KMS-11 (cell line): ENCODE results near the gene TEX2.
"Not testable (repeated sequence)": the region's sequence is repeated elsewhere in the genome, so short reads cannot be mapped to it uniquely, and the experiment has no call there.

Experiments used
- H2AFZ ChIP-seq: fragments of 200-600 bp; sonication (generic); 2 replicates; pipeline ENCODE4 v1.6.1; 2016; ENCODE audit warnings: antibody characterized with exemption, mixed run types, low read depth
- H3K27ac ChIP-seq: fragments of 200-600 bp; sonication (generic); 2 replicates; pipeline ENCODE4 v1.6.1; 2016; ENCODE audit warnings: mild to moderate bottlenecking, mixed run types
- H3K27me3 ChIP-seq: fragments of 200-600 bp; sonication (generic); 2 replicates; pipeline ENCODE4 v1.6.1; 2017; ENCODE audit warnings: mild to moderate bottlenecking, low read depth, mixed run types, moderate library complexity; ENCODE audit not compliant: insufficient read depth
- H3K36me3 ChIP-seq: fragments of 200-600 bp; sonication (generic); 2 replicates; pipeline ENCODE4 v1.6.1; 2017; ENCODE audit warnings: mild to moderate bottlenecking, mixed run types; ENCODE audit not compliant: insufficient read depth
- H3K4me1 ChIP-seq: fragments of 200-600 bp; sonication (generic); 2 replicates; pipeline ENCODE4 v1.6.1; 2016; ENCODE audit warnings: mild to moderate bottlenecking, low read depth, mixed run types; ENCODE audit not compliant: poor library complexity, severe bottlenecking
- H3K4me2 ChIP-seq: fragments of 200-600 bp; sonication (generic); 2 replicates; pipeline ENCODE4 v1.7.0; 2016; ENCODE audit warnings: mild to moderate bottlenecking, mixed run types
- H3K4me3 ChIP-seq: fragments of 200-600 bp; sonication (generic); IDR thresholded peaks from 2 replicates; pipeline ENCODE4 v1.6.1; 2017; ENCODE audit warnings: low read depth, low read length, mixed read lengths; ENCODE audit not compliant: insufficient read depth
- H3K79me2 ChIP-seq: fragments of 200-600 bp; sonication (generic); 2 replicates; pipeline ENCODE4 v1.6.1; 2016; ENCODE audit warnings: low read depth, mixed run types; ENCODE audit not compliant: insufficient read depth
- H3K9ac ChIP-seq: fragments of 200-600 bp; sonication (generic); 2 replicates; pipeline ENCODE4 v1.6.1; 2016; ENCODE audit warnings: mild to moderate bottlenecking, mixed run types
- H4K20me1 ChIP-seq: fragments of 200-600 bp; sonication (generic); 2 replicates; pipeline ENCODE4 v1.6.1; 2016; ENCODE audit warnings: mild to moderate bottlenecking, mixed run types; ENCODE audit not compliant: insufficient read depth
- TF ChIP-seq, protein P1 (sequence below): fragments of 200-600 bp; sonication (generic); conservative IDR thresholded peaks from 2 replicates; pipeline ENCODE4 v1.6.1; 2017; ENCODE audit warnings: low read depth, mild to moderate bottlenecking, antibody characterized with exemption, low read length, moderate library complexity, mixed read lengths

TEX2 gene

DNA sequence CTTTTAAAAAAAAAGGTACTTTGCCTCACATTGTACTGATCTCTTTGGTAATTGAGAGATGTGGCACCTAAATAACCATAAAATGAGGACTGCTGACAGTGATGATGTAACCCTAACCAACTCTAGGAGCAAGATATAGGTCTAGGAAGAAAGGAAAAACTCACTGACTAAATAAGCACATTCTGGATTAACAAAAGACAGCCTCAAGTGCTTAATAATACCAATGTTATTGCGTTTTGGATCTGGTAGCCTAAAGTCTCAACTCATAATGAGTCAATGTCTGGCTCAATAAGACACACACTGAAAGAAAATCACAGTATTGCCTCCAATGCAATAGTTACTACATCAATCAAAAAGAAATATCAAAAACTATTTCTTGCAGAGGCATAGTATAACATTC lies 136.1 kb downstream of the TEX2 start:
- TF ChIP-seq, protein P1, sequence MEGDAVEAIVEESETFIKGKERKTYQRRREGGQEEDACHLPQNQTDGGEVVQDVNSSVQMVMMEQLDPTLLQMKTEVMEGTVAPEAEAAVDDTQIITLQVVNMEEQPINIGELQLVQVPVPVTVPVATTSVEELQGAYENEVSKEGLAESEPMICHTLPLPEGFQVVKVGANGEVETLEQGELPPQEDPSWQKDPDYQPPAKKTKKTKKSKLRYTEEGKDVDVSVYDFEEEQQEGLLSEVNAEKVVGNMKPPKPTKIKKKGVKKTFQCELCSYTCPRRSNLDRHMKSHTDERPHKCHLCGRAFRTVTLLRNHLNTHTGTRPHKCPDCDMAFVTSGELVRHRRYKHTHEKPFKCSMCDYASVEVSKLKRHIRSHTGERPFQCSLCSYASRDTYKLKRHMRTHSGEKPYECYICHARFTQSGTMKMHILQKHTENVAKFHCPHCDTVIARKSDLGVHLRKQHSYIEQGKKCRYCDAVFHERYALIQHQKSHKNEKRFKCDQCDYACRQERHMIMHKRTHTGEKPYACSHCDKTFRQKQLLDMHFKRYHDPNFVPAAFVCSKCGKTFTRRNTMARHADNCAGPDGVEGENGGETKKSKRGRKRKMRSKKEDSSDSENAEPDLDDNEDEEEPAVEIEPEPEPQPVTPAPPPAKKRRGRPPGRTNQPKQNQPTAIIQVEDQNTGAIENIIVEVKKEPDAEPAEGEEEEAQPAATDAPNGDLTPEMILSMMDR = no peak
- Histone ChIP-seq H3K9ac (peak overlapping the region; percentile 1; the same call in 1 of the 2 replicates), H3K4me2 (peak overlapping the region; percentile 88), H3K36me3 (no peaks in the 10 kb centered on the region), H4K20me1 (no peaks in the 10 kb centered on the region), H2AFZ (no peak overlapping the region), H3K4me1 (peaks cover 75% of the 10 kb centered on the region), H3K79me2 (peaks cover 76% of the 10 kb centered on the region), H3K27ac (no peak overlapping the region; the same call in 1 of the 2 replicates), H3K27me3 (no peaks in the 10 kb centered on the region), H3K4me3 (no peak overlapping the region)

DNA sequence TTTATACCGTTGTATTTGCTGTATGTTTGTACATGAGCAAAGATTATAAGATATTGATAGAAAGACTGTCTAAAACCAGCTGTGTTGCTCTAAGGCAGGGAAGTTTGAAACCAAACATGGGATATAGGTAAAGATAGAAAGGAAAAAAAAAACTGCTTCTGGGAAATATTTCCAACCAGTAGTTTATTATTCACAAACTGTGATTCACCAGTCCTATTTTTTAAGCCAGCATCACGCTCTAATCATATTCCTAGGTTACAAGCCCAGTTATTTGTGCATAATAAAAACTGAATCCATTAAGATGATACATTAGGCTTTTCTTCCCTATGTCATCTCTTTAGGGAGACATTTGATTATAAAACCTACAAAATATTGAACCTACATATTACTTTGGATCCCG lies 137.1 kb downstream of the TEX2 start:
- TF ChIP-seq, protein P1 = no peak
- no peaks in the 10 kb centered on the region for H3K27me3 ChIP-seq
- H3K27ac ChIP-seq = no peak overlapping the region
- no peak overlapping the region for H3K9ac ChIP-seq
- H3K4me1 ChIP-seq = peaks cover 74% of the 10 kb centered on the region
- no peak overlapping the region for H2AFZ ChIP-seq
- H3K4me2 ChIP-seq = peak overlapping the region; percentile 88; the same call in 1 of the 2 replicates
- peaks cover 82% of the 10 kb centered on the region for H3K79me2 ChIP-seq
- H4K20me1 ChIP-seq = no peaks in the 10 kb centered on the region
- no peak overlapping the region for H3K4me3 ChIP-seq
- no peaks in the 10 kb centered on the region for H3K36me3 ChIP-seq

DNA sequence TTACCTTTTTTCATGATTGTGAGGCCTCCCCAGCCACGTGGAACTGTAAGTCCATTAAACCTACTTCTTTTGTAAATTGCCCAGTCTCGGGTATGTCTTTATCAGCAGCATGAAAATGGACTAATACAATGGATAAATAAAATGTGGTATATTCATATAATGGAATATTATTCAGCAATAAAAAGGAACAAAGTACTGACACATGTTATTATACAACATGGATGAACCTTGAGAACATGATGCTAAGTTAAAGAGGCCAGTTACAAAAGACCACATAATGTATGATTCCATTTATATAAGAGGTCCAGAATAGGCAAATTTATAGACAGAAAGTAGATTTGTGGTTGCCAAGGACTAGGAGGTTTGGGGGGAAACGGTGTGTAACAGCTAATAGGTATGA lies 138.5 kb downstream of the TEX2 start:
- Histone ChIP-seq H3K27me3 (no peaks in the 10 kb centered on the region), H3K79me2 (peaks cover 91% of the 10 kb centered on the region), H4K20me1 (no peaks in the 10 kb centered on the region), H3K4me1 (peaks cover 81% of the 10 kb centered on the region), H3K4me3 (no peak overlapping the region), H3K36me3 (no peaks in the 10 kb centered on the region), H3K4me2 (no peak overlapping the region), H3K9ac (no peak overlapping the region), H2AFZ (no peak overlapping the region), H3K27ac (no peak overlapping the region)
- TF ChIP-seq, protein P1 = no peak

DNA sequence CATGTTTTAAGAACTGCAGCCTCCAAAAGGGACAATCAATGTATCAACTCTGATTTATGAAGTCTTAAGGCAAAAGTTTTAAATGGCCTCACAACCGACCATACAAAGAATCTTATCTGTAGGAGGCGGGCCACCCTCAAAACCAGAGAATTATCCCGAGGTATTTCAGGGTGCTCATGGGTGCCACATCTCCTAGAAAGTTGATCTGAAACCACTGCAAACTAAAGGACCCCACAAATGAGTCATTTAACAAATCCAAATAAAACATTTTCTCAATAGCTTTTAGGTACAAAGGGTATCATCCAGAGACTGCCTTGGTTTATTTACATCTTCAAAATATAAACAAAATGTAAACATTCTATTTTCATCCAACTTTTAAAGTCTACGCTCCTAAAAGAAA lies 139.9 kb downstream of the TEX2 start:
- Histone ChIP-seq H3K36me3 (no peaks in the 10 kb centered on the region), H4K20me1 (no peaks in the 10 kb centered on the region), H3K4me2 (peak overlapping the region; percentile 76), H3K4me1 (peaks cover 96% of the 10 kb centered on the region), H3K27ac (peak overlapping the region; percentile 95; the same call in 1 of the 2 replicates), H3K79me2 (peaks cover 91% of the 10 kb centered on the region), H3K4me3 (no peak overlapping the region), H3K27me3 (no peaks in the 10 kb centered on the region), H3K9ac (no peak overlapping the region; the same call in 1 of the 2 replicates), H2AFZ (no peak overlapping the region)
- TF ChIP-seq, protein P1 = no peak

DNA sequence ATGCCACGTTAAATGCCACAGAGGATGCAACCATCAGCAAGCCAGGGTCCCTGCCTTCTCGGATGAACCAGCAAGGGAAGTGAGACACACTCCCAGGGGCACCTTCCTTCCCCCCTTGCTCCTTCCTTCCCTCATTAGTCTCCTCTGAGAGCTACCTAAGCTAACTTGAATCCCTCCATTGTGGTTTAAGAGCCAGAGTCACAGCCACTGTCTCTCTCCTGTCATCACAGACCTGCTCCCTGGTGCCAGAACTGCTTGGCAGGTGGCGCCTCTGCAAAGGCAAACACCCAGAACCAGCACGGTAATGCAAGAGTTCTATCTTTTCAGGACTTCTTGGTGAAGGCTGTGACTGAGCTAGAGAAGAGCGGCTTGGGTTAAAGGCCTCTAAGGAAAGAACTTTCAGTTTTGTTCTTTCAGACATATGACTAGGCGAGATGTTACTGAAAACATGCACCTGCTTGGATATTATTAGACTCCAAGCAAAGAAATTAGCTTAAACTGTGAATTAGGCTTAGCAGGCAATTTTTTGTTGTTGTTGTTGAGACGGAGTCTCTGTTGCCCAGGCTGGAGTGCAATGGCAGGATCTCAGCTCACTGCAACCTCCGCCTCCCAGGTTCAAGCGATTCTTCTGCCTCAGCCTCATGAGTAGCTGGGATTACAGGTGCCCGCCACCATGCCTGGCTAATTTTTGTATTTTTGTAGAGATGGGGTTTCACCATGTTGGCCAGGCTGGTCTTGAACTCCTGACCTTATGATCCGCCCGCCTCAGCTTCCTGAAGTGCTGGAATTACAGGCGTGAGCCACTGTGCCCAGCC lies 141.9 kb downstream of the TEX2 start:
- H3K27me3 ChIP-seq, H4K20me1 ChIP-seq, H3K4me3 ChIP-seq, H3K36me3 ChIP-seq: not testable (repeated sequence)
- Histone ChIP-seq H3K4me1 (peaks cover 96% of the 10 kb centered on the region), H2AFZ (peak overlapping the region; percentile 4), H3K79me2 (peaks cover 90% of the 10 kb centered on the region), H3K27ac (peak overlapping the region; percentile 95), H3K9ac (peak overlapping the region; percentile 52), H3K4me2 (peak overlapping the region; percentile 76)
